Muscle layer of colon (tissue), 2 donors: ENCODE results near the gene KLHL30.

Experiments used
- H3K27ac ChIP-seq: one replicate; pipeline ENCODE4 v1.7.0; 2013; ENCODE audit warnings: low read depth, mild to moderate bottlenecking, low read length, moderate library complexity
- H3K27me3 ChIP-seq, 2 donors: one replicate each; pipeline ENCODE4 v1.7.0; 2013; ENCODE audit warnings: low read length in 2 of 2, mild to moderate bottlenecking in 2 of 2; ENCODE audit not compliant: insufficient read depth in 2 of 2, control insufficient read depth in 1 of 2
- H3K36me3 ChIP-seq: one replicate; pipeline ENCODE4 v1.7.0; 2013; ENCODE audit warnings: mild to moderate bottlenecking, low read length; ENCODE audit not compliant: insufficient read depth
- H3K4me1 ChIP-seq: one replicate; pipeline ENCODE4 v1.7.0; 2013; ENCODE audit warnings: mild to moderate bottlenecking, low read length; ENCODE audit not compliant: insufficient read depth
- H3K4me3 ChIP-seq, 2 donors: one replicate each; pipeline ENCODE4 v1.7.0; 2013; ENCODE audit warnings: low read length in 2 of 2, low read depth in 1 of 2, mild to moderate bottlenecking in 1 of 2, moderate library complexity in 1 of 2
- H3K9ac ChIP-seq: one replicate; pipeline ENCODE4 v1.7.0; 2013; ENCODE audit warnings: low read length
- H3K9me3 ChIP-seq: one replicate; pipeline ENCODE4 v1.7.0; 2013; ENCODE audit warnings: mild to moderate bottlenecking, low read length
- donor health status: abdominal sarcoma.
- donor health status: Adenocarcinoma of cecum.

Gene KLHL30

GRCh38 chr2:238140721-238141540 lies 2.5 kb downstream of the KLHL30 start:
- Histone ChIP-seq H3K4me3 (no peak overlapping the region), H3K9ac (no peak overlapping the region), H3K4me1 (peaks cover 15% of the 10 kb centered on the region), H3K36me3 (no peaks in the 10 kb centered on the region), H3K27me3 (no peaks in the 10 kb centered on the region), H3K27ac (no peak overlapping the region), H3K9me3 (no peaks in the 10 kb centered on the region)

- H3K4me3 ChIP-seq: no peak overlapping the region
- H3K9me3 ChIP-seq: no peaks in the 10 kb centered on the region
- peaks cover 15% of the 10 kb centered on the region for H3K4me1 ChIP-seq
- no peaks in the 10 kb centered on the region for H3K36me3 ChIP-seq
- no peaks in the 10 kb centered on the region for H3K27me3 ChIP-seq
- no peak overlapping the region for H3K27ac ChIP-seq
- H3K9ac ChIP-seq: no peak overlapping the region
These were observed 3.3 kb downstream of the KLHL30 start for GRCh38 chr2:238141541-238142318.

GRCh38 chr2:238142382-238143205 lies 4.1 kb downstream of the KLHL30 start:
- Histone ChIP-seq H3K9me3 (no peaks in the 10 kb centered on the region), H3K36me3 (no peaks in the 10 kb centered on the region), H3K27ac (no peak overlapping the region), H3K4me1 (peaks cover 14% of the 10 kb centered on the region), H3K9ac (no peak overlapping the region), H3K27me3 (no peaks in the 10 kb centered on the region), H3K4me3 (no peak overlapping the region)

GRCh38 chr2:238143239-238143951 lies 4.9 kb downstream of the KLHL30 start:
- Histone ChIP-seq H3K9ac (no peak overlapping the region), H3K4me3 (no peak overlapping the region), H3K4me1 (peaks cover 6% of the 10 kb centered on the region), H3K27me3 (no peaks in the 10 kb centered on the region), H3K36me3 (no peaks in the 10 kb centered on the region), H3K27ac (no peak overlapping the region), H3K9me3 (no peaks in the 10 kb centered on the region)

- Histone ChIP-seq H3K4me3 (no peak overlapping the region), H3K9me3 (no peaks in the 10 kb centered on the region), H3K27ac (no peak overlapping the region), H3K4me1 (peaks cover 4% of the 10 kb centered on the region), H3K9ac (no peak overlapping the region), H3K27me3 (no peaks in the 10 kb centered on the region), H3K36me3 (no peaks in the 10 kb centered on the region)
These were observed 5.8 kb downstream of the KLHL30 start for GRCh38 chr2:238144262-238144661.

- Histone ChIP-seq H3K36me3 (no peaks in the 10 kb centered on the region), H3K9ac (no peak overlapping the region), H3K27me3 (no peaks in the 10 kb centered on the region), H3K4me3 (no peak overlapping the region), H3K9me3 (no peaks in the 10 kb centered on the region), H3K4me1 (no peaks in the 10 kb centered on the region), H3K27ac (no peak overlapping the region)
These were observed 6.6 kb downstream of the KLHL30 start for GRCh38 chr2:238145046-238145445.

- no peaks in the 10 kb centered on the region for H3K9me3 ChIP-seq
- H3K27me3 ChIP-seq: no peaks in the 10 kb centered on the region
- H3K27ac ChIP-seq: no peak overlapping the region
- no peaks in the 10 kb centered on the region for H3K4me1 ChIP-seq
- no peaks in the 10 kb centered on the region for H3K36me3 ChIP-seq
- H3K4me3 ChIP-seq: no peak overlapping the region
- H3K9ac ChIP-seq: no peak overlapping the region
These were observed 7.4 kb downstream of the KLHL30 start for GRCh38 chr2:238145851-238146250.

GRCh38 chr2:238146884-238147544 lies 8.5 kb downstream of the KLHL30 start:
- no peak overlapping the region for H3K9ac ChIP-seq
- H3K4me3 ChIP-seq: no peak overlapping the region
- H3K36me3 ChIP-seq: no peaks in the 10 kb centered on the region
- H3K27ac ChIP-seq: no peak overlapping the region
- H3K27me3 ChIP-seq: no peaks in the 10 kb centered on the region
- no peaks in the 10 kb centered on the region for H3K9me3 ChIP-seq
- no peaks in the 10 kb centered on the region for H3K4me1 ChIP-seq

- H3K9me3 ChIP-seq: no peaks in the 10 kb centered on the region
- H3K9ac ChIP-seq: no peak overlapping the region
- no peak overlapping the region for H3K27ac ChIP-seq
- no peaks in the 10 kb centered on the region for H3K36me3 ChIP-seq
- H3K4me1 ChIP-seq: no peaks in the 10 kb centered on the region
- no peaks in the 10 kb centered on the region for H3K27me3 ChIP-seq
- no peak overlapping the region for H3K4me3 ChIP-seq
These were observed 10.5 kb downstream of the KLHL30 start for GRCh38 chr2:238148981-238149380.

- no peak overlapping the region for H3K27ac ChIP-seq
- H3K36me3 ChIP-seq: no peaks in the 10 kb centered on the region
- H3K4me1 ChIP-seq: no peaks in the 10 kb centered on the region
- H3K9me3 ChIP-seq: no peaks in the 10 kb centered on the region
- H3K9ac ChIP-seq: no peak overlapping the region
- H3K27me3 ChIP-seq: no peaks in the 10 kb centered on the region
- H3K4me3 ChIP-seq: no peak overlapping the region
These were observed 11.5 kb downstream of the KLHL30 start for GRCh38 chr2:238149841-238150572.
